HAP-1 (cell line): ENCODE measurements around the gene NMNAT3.

Experiments used
- DNase-seq, 2 experiments: peaks; one replicate each; pipeline ENCODE4 v3.0.0-alpha.2; 2016 to 2020; ENCODE audit warnings: low spot score in 2 of 2
- H3K27me3 ChIP-seq: fragments of 250-450 bp; sonication (Bioruptor Pico); 2 replicates; pipeline ENCODE4 v1.5.1; 2020; ENCODE audit warnings: low read depth, mild to moderate bottlenecking, moderate library complexity
- H3K36me3 ChIP-seq: fragments of 250-450 bp; sonication (Bioruptor Pico); replicated peaks from 2 replicates; pipeline ENCODE4 v1.5.1; 2020; ENCODE audit warnings: mild to moderate bottlenecking
- H3K4me1 ChIP-seq: fragments of 250-450 bp; sonication (Bioruptor Pico); 2 replicates; pipeline ENCODE4 v1.5.1; 2020; ENCODE audit warnings: mild to moderate bottlenecking
- H3K4me3 ChIP-seq: fragments of 250-450 bp; sonication (Bioruptor Pico); 2 replicates; pipeline ENCODE4 v1.5.1; 2020; ENCODE audit warnings: mild to moderate bottlenecking, moderate library complexity
- H3K9me3 ChIP-seq: fragments of 250-450 bp; sonication (Bioruptor Pico); 2 replicates; pipeline ENCODE4 v1.5.1; 2020; ENCODE audit warnings: mild to moderate bottlenecking, moderate library complexity
- in situ Hi-C: fragments of 300-500 bp; cut with MboI; formaldehyde crosslinking; loops from 3 replicates; pipeline ENCODE4 v1.14.3; 2020; ENCODE audit warnings: low sequenced_read_pairs, inconsistent platforms, mixed read lengths

Gene NMNAT3

DNA sequence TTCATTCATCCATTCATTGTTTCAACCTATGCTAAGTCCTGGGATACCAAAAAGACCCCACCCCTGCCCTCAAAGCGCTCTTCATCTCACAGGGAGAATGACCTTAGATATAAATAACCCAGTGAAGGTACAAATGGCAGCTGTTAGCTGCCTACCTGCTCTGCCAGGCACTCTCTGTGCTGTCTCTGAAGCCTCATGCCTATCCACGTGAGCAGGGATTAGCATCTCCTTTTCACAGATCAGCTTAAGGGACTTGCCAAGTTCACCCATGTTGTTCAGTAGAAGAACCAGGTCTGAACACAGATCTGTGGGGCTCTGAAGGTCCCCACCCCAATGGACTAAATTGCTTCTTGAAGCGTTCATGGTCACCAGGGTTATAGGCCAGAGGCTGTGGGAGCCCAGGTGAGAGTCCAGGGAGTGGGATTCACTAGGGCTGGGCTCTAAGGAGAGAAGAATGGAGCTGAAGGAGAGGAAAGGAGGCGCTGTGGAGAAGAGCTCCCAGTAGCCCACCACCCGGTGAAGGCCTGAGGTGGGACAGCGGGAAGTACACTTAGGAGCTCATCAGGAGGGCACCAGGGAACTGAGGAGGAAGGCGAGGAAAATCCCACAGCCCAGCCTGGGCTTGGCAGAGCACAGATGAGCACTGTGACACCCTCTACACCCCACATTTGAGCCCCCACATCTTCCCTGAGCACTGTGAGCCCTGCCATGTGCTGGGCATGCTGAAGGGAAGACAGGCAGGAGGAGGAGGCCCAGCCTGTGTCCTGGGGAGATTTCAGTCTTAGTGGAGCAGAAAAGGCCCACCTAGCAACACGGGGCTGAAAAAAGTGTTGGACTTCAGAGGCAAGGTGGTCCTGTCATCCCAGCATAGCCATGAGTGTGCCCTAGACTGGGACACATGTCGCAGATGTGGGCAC is 158.6 kb downstream of the NMNAT3 start:
- Histone ChIP-seq H3K9me3 (no peaks in the 10 kb centered on the region), H3K4me1 (no peaks in the 10 kb centered on the region), H3K4me3 (no peak overlapping the region), H3K27me3 (no peaks in the 10 kb centered on the region), H3K36me3 (no peaks in the 10 kb centered on the region)
- DNase-seq = no peak
- in situ Hi-C loops = no loop called here

DNA sequence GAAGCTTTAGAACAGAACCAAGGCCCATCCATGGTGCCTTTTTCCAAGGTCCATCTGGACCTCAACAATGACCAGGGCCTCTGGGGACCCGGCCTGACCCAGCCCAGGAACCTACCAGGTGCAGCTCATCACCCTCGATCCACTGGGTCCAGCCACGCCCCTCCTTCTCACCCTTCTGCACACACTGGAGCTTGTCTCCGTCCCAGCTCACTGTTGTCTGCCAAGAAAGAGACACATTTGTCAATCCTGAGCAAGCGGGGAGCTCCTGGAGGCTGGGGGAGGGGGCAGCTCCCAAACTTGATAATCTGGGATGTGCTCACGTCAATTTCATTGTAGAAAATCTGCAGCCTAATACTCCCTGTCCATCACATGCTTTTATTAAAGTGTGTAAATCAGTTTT is 159.5 kb downstream of the NMNAT3 start:
- H3K27me3 ChIP-seq = no peaks in the 10 kb centered on the region
- no peaks in the 10 kb centered on the region for H3K9me3 ChIP-seq
- in situ Hi-C loops = no loop called here
- DNase-seq = no peak
- H3K36me3 ChIP-seq = no peaks in the 10 kb centered on the region
- H3K4me1 ChIP-seq = no peaks in the 10 kb centered on the region
- no peak overlapping the region for H3K4me3 ChIP-seq

DNA sequence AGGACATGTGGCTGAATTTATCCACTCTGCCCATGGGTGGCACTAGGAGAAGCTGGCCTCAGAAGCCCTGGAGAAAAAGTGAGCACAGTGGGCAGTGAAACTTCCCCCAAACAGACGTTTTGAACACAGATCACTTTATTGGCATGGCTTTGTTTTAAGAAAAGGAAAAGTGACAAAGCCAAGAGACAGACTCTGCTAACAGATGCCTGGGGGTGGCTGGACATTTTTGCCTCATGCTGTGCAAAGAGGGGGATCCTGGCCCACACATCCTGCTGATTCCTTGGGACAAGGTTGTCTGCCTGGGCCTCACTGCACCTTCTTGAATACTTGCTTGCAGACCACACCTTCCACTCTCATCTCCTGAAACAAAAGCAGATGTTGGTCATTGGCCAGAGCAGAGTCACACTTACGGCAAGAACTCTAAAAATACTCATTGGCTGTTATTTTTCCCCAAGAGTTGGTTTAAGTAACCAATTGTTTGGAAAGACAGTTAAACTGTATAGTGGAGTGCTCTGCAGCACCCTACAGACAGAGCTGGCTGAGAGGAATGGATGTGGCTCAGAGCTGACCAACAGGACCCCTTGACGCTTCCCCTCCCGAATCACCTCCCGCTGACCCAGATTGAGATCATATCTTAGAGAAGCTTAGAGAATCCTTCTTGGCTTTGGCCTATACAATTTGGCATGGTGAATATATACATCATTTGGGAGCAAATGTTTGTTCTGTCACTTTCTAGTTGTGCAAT is 160.3 kb downstream of the NMNAT3 start:
- no peaks in the 10 kb centered on the region for H3K9me3 ChIP-seq
- DNase-seq = no peak
- no peaks in the 10 kb centered on the region for H3K27me3 ChIP-seq
- no peaks in the 10 kb centered on the region for H3K4me1 ChIP-seq
- no peaks in the 10 kb centered on the region for H3K36me3 ChIP-seq
- in situ Hi-C loops = no loop called here
- no peak overlapping the region for H3K4me3 ChIP-seq

DNA sequence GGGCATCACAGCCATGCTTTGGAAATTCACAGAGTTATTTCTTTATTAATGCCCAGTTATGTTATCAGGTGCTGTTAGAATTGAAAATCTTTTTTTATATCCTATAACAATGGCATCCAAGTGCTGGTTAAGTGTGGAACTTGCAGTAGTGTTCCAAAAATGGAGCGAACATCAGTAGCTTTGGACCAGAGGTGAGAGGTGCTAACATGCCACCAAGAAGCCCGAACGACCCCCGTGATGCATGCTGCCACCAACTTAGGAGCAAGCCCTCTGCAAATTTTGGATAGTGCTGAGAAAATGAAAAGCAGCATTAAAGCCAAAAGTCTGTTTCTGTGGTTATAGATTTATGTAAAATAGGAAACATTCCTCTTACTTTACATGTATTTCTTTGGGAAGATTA is 163.0 kb downstream of the NMNAT3 start:
- H3K4me3 ChIP-seq = no peak overlapping the region
- no peak for DNase-seq
- in situ Hi-C loops = no loop called here

More for the DNA sequence above, 163.0 kb downstream of the NMNAT3 start:
- H3K9me3 ChIP-seq = no peaks in the 10 kb centered on the region
- H3K4me1 ChIP-seq = no peaks in the 10 kb centered on the region
- H3K27me3 ChIP-seq = no peaks in the 10 kb centered on the region
- no peaks in the 10 kb centered on the region for H3K36me3 ChIP-seq
